Left lung (tissue), 10 donors: ENCODE measurements around the gene GPC1. TPM values are rescaled to one million over a fixed set of nuclear protein-coding genes. Genes with fewer than 3 reads are reported as not detected.

Source experiments
- ATAC-seq: fragments of 200-7000 bp; cut with Tn5 transposase; one replicate; pipeline ENCODE4 v1.9.1; 2020; ENCODE audit warnings: moderate library complexity
- DNase-seq, 4 donors: peaks; one replicate each; pipeline ENCODE4 v3.0.0-alpha.2; 2013 to 2020
- H3K27ac ChIP-seq, 2 donors: fragments of 200-600 bp; sonication (generic) in 1 of 2; one replicate each; pipeline versions ENCODE4 v1.5.0 to v1.8.0; 2020 to 2021
- H3K27me3 ChIP-seq, 2 donors: fragments of 200-600 bp; sonication (generic) in 1 of 2; one replicate each; pipeline versions ENCODE4 v1.5.0 to v1.8.0; 2020 to 2021
- H3K36me3 ChIP-seq, 2 donors: fragments of 200-600 bp; sonication (generic) in 1 of 2; one replicate each; pipeline versions ENCODE4 v1.5.0 to v1.8.0; 2020 to 2021
- H3K4me1 ChIP-seq, 2 donors: fragments of 200-600 bp; one replicate each; pipeline ENCODE4 v1.8.0; 2021
- H3K4me3 ChIP-seq, 2 donors: fragments of 200-600 bp; sonication (generic) in 1 of 2; one replicate each; pipeline versions ENCODE4 v1.5.0 to v1.8.0; 2020 to 2021; ENCODE audit warnings: mild to moderate bottlenecking in 1 of 2
- H3K9me3 ChIP-seq, 2 donors: fragments of 200-600 bp; sonication (generic) in 1 of 2; one replicate each; pipeline versions ENCODE4 v1.5.0 to v1.8.0; 2020 to 2021
- intact Hi-C, 2 donors: fragments of 100-400 bp; cut with DNase I; formaldehyde crosslinking; loops; one replicate each; pipeline versions ENCODE4 v1.11.2 to v1.14.2; 2022
- polyA plus RNA-seq, 6 donors: library from polyadenylated mRNA; unstranded; fragments of 120-200 nt; gene quantifications; one replicate each; pipeline ENCODE4 v1.2.1, GENCODE V29; 2013; ENCODE audit not compliant: insufficient read length in 6 of 6
- total RNA-seq, 2 donors: library from RNA; stranded (reverse); fragmentation: NEBNext Ultra II Directional; extraction: Animal tissue kit (Norgen Biotek cat#: 25700); gene quantifications; one replicate each; pipeline ENCODE4 v1.2.1, GENCODE V29; 2021
- TF ChIP-seq, protein P1 (sequence below), 2 donors: fragments of 200-600 bp; sonication (generic) in 1 of 2; IDR thresholded peaks; one replicate each; pipeline versions ENCODE4 v1.5.0 to v1.8.0; 2021; ENCODE audit warnings: antibody characterized with exemption in 2 of 2
- donor health status: DM: no; HTN: yes; CAD: no.
- donor health status: DM: no; HTN: no; CAD: no.

Gene GPC1
- total and polyA plus RNA-seq, 8 donors: 24.6 to 63.4 (median 45.3) TPM

GRCh38 chr2:240434728-240435456 is 571 bp upstream of the GPC1 start:
- TF ChIP-seq, protein P1, sequence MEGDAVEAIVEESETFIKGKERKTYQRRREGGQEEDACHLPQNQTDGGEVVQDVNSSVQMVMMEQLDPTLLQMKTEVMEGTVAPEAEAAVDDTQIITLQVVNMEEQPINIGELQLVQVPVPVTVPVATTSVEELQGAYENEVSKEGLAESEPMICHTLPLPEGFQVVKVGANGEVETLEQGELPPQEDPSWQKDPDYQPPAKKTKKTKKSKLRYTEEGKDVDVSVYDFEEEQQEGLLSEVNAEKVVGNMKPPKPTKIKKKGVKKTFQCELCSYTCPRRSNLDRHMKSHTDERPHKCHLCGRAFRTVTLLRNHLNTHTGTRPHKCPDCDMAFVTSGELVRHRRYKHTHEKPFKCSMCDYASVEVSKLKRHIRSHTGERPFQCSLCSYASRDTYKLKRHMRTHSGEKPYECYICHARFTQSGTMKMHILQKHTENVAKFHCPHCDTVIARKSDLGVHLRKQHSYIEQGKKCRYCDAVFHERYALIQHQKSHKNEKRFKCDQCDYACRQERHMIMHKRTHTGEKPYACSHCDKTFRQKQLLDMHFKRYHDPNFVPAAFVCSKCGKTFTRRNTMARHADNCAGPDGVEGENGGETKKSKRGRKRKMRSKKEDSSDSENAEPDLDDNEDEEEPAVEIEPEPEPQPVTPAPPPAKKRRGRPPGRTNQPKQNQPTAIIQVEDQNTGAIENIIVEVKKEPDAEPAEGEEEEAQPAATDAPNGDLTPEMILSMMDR (IDR thresholded peaks at IDR 0.05): no peak

DNA sequence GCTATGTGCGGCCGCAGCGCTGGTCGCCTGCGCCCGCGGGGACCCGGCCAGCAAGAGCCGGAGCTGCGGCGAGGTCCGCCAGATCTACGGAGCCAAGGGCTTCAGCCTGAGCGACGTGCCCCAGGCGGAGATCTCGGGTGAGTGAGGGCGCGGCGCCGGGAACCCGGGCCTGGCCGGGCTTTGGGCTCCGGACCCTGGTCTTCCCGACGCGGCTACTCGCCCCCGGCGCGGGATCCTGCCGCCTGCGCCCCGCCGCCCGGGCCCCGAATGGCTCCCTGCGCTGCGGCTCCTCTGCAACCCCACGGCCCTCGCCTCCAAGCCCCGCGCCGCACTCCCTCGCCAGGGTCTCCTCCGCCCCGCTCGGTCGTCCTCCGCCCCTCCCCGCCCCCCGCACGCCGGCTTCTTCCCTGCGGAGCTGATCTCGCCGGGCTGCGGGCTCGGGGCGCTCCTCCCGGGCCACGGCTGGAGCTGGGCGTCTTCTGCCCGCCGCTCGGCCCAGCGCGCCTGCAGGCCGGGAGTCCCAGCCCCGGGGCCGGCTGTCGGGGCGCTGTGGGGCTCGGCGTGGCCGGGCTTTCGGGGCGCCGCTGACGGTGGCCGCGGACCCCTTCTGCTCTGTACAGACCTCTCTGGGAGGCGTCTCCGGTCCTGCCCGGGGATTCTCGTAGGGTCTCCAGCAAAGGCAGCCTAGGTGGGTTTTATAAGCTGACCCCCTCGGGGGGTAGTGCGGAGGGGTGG is 652 bp downstream of the GPC1 start:
- H3K27me3 ChIP-seq: peaks cover 3 to 77% of the 10 kb centered on the region in 2 donors
- TF ChIP-seq, protein P1 (IDR thresholded peaks at IDR 0.05): no peak
- ATAC-seq (no peak), DNase-seq (peak in 1 of 4 donors; percentile 80)
- H3K27ac ChIP-seq: peak overlapping the region; percentile 57 to 75
- H3K36me3 ChIP-seq: no peaks in the 10 kb centered on the region
- peaks cover 21 to 25% of the 10 kb centered on the region in 2 donors for H3K4me1 ChIP-seq
- H3K9me3 ChIP-seq: no peaks in the 10 kb centered on the region
- H3K4me3 ChIP-seq: peak overlapping the region; percentile 55 to 59
- intact Hi-C loops: loop anchor here in 1 of 2 donors (5.0 kb wide), 1 partner anchor 204 kb away; no protein-coding TSS in a partner anchor

More at GRCh38 chr2:240434728-240435456, 571 bp upstream of the GPC1 start:
- no peaks in the 10 kb centered on the region for H3K36me3 ChIP-seq
- H3K4me1 ChIP-seq: peaks cover 21 to 25% of the 10 kb centered on the region in 2 donors
- H3K9me3 ChIP-seq: no peaks in the 10 kb centered on the region
- DNase-seq: peak; percentile 91 to 96 (median 92)
- H3K27me3 ChIP-seq: peaks cover 3 to 88% of the 10 kb centered on the region in 2 donors
- peak overlapping the region; percentile 70 to 75 for H3K27ac ChIP-seq
- peak overlapping the region; percentile 36 to 59 for H3K4me3 ChIP-seq
- intact Hi-C loops: loop anchor here in 1 of 2 donors (5.0 kb wide), 1 partner anchor 203 kb away; no protein-coding TSS in a partner anchor
- peak; percentile 85 for ATAC-seq

- H3K9me3 ChIP-seq: no peaks in the 10 kb centered on the region
- TF ChIP-seq, protein P1 (IDR thresholded peaks at IDR 0.05): no peak
- intact Hi-C loops: loop anchor here in 1 of 2 donors (5.0 kb wide), 1 partner anchor 205 kb away; no protein-coding TSS in a partner anchor
- DNase-seq (peak in 1 of 4 donors; percentile 80), ATAC-seq (no peak)
- H3K4me1 ChIP-seq: peaks cover 21 to 25% of the 10 kb centered on the region in 2 donors
- peak overlapping the region; percentile 55 to 59 for H3K4me3 ChIP-seq
- no peak overlapping the region for H3K27ac ChIP-seq
- no peaks in the 10 kb centered on the region for H3K36me3 ChIP-seq
- H3K27me3 ChIP-seq: peaks cover 3 to 74% of the 10 kb centered on the region in 2 donors
Measured at GRCh38 chr2:240436683-240437550, 1.5 kb downstream of the GPC1 start.

GRCh38 chr2:240437551-240437860 is 2.0 kb downstream of the GPC1 start:
- DNase-seq (no peak), ATAC-seq (no peak)
- TF ChIP-seq, protein P1 (IDR thresholded peaks at IDR 0.05): no peak
- Histone ChIP-seq H3K4me3 (no peak overlapping the region), H3K27ac (no peak overlapping the region), H3K36me3 (no peaks in the 10 kb centered on the region), H3K9me3 (no peaks in the 10 kb centered on the region), H3K27me3 (peaks cover 3 to 68% of the 10 kb centered on the region in 2 donors), H3K4me1 (peaks cover 21 to 25% of the 10 kb centered on the region in 2 donors)
- intact Hi-C loops: loop anchor here in 1 of 2 donors (5.0 kb wide), 1 partner anchor 205 kb away; no protein-coding TSS in a partner anchor
